ENCODE data around the gene CCDC88B. TPM values are rescaled to one million over a fixed set of nuclear protein-coding genes. Genes with fewer than 3 reads are reported as not detected.

The CCDC88B gene
- total RNA-seq, 2 experiments from 2014 or later: 107 to 112 TPM

GRCh38 chr11:64382047-64382446 lies 42.0 kb downstream of the CCDC88B start:
- no peaks in the 10 kb centered on the region for H3K36me3 ChIP-seq (ENCODE audit: insufficient read depth, low read length)
- no peak overlapping the region for H3K27ac Mint-ChIP-seq
- no peak for TF ChIP-seq CTCF (IDR thresholded peaks at IDR 0.05)
- CTCF ChIA-PET: no interaction called here
- H3K9me3 ChIP-seq (ENCODE audit: control insufficient read depth in 1 of 2, insufficient read depth in 1 of 2, low read length in 2 of 2): no peaks in the 10 kb centered on the region
- H3K4me1 Mint-ChIP-seq (ENCODE audit: low read depth): no peaks in the 10 kb centered on the region
- ATAC-seq (ENCODE audit: poor library complexity): no peak
- intact Hi-C loops (cut with DNase I, micrococcal nuclease): no loop called here
- no peak overlapping the region for H3K27ac ChIP-seq (ENCODE audit: low read depth in 1 of 2, low read length in 2 of 2)
- peaks cover 18% of the 10 kb centered on the region for H3K4me1 ChIP-seq (ENCODE audit: insufficient read depth, low read length)
- DNase-seq: no peak
- no peak overlapping the region for H3K4me3 ChIP-seq (ENCODE audit: low read length)
- H3K9me3 Mint-ChIP-seq: no peaks in the 10 kb centered on the region
- no peak overlapping the region for H3K4me3 Mint-ChIP-seq
- POLR2A ChIA-PET: no interaction called here
- H3K27me3 Mint-ChIP-seq: peaks cover 3% of the 10 kb centered on the region
- no peaks in the 10 kb centered on the region for H3K36me3 Mint-ChIP-seq (ENCODE audit: low read depth)
- H3K27me3 ChIP-seq (ENCODE audit: control insufficient read depth in 1 of 2, insufficient read depth in 2 of 2, low read length in 2 of 2): peaks cover 0 to 3% of the 10 kb centered on the region in 2 experiments

- Histone ChIP-seq H3K27ac (ENCODE audit: low read depth in 1 of 2, low read length in 2 of 2) (no peak overlapping the region), H3K36me3 (ENCODE audit: insufficient read depth, low read length) (no peaks in the 10 kb centered on the region), H3K27me3 (ENCODE audit: control insufficient read depth in 1 of 2, insufficient read depth in 2 of 2, low read length in 2 of 2) (peaks cover 0 to 3% of the 10 kb centered on the region in 2 experiments), H3K4me3 (ENCODE audit: low read length) (no peak overlapping the region), H3K4me1 (ENCODE audit: insufficient read depth, low read length) (peaks cover 19% of the 10 kb centered on the region), H3K9me3 (ENCODE audit: control insufficient read depth in 1 of 2, insufficient read depth in 1 of 2, low read length in 2 of 2) (no peaks in the 10 kb centered on the region)
- no peak for TF ChIP-seq CTCF (IDR thresholded peaks at IDR 0.05)
- Mint-ChIP-seq H3K4me1 (ENCODE audit: low read depth) (no peaks in the 10 kb centered on the region), H3K9me3 (no peaks in the 10 kb centered on the region), H3K4me3 (no peak overlapping the region), H3K36me3 (ENCODE audit: low read depth) (no peaks in the 10 kb centered on the region), H3K27ac (no peak overlapping the region), H3K27me3 (peaks cover 3% of the 10 kb centered on the region)
- POLR2A ChIA-PET: no interaction called here
- intact Hi-C loops (cut with DNase I, micrococcal nuclease): no loop called here
- DNase-seq: no peak
- ATAC-seq (ENCODE audit: poor library complexity): no peak
- CTCF ChIA-PET: no interaction called here
Measured at GRCh38 chr11:64382586-64382985, 42.6 kb downstream of the CCDC88B start.

- peaks cover 0 to 3% of the 10 kb centered on the region in 2 experiments for H3K27me3 ChIP-seq (ENCODE audit: control insufficient read depth in 1 of 2, insufficient read depth in 2 of 2, low read length in 2 of 2)
- H3K9me3 ChIP-seq (ENCODE audit: control insufficient read depth in 1 of 2, insufficient read depth in 1 of 2, low read length in 2 of 2): peaks cover 0 to 4% of the 10 kb centered on the region in 2 experiments
- DNase-seq: no peak
- Mint-ChIP-seq H3K4me3 (no peak overlapping the region), H3K4me1 (ENCODE audit: low read depth) (no peaks in the 10 kb centered on the region), H3K27me3 (peaks cover 3% of the 10 kb centered on the region), H3K9me3 (no peaks in the 10 kb centered on the region), H3K36me3 (ENCODE audit: low read depth) (no peaks in the 10 kb centered on the region), H3K27ac (no peak overlapping the region)
- no peak for TF ChIP-seq CTCF (IDR thresholded peaks at IDR 0.05)
- H3K36me3 ChIP-seq (ENCODE audit: insufficient read depth, low read length): no peaks in the 10 kb centered on the region
- no peak overlapping the region for H3K27ac ChIP-seq (ENCODE audit: low read depth in 1 of 2, low read length in 2 of 2)
- peaks cover 19% of the 10 kb centered on the region for H3K4me1 ChIP-seq (ENCODE audit: insufficient read depth, low read length)
- CTCF ChIA-PET: no interaction called here
- POLR2A ChIA-PET: no interaction called here
- ATAC-seq (ENCODE audit: poor library complexity): no peak
- intact Hi-C loops (cut with DNase I, micrococcal nuclease): no loop called here
- H3K4me3 ChIP-seq (ENCODE audit: low read length): no peak overlapping the region
Measured at GRCh38 chr11:64383580-64383979, 43.6 kb downstream of the CCDC88B start.
